Measurements from ENCODE around the gene LYL1. TPM values are rescaled to one million over a fixed set of nuclear protein-coding genes. Genes with fewer than 3 reads are reported as not detected.

The LYL1 gene
- total RNA-seq, 2 donors from 2014 or later: 3.6 to 4.5 TPM

- Histone ChIP-seq H3K9ac (ENCODE audit: low read depth in 2 of 2, low read length in 2 of 2) (no peak overlapping the region), H3K4me1 (peaks cover 23% of the 10 kb centered on the region), H3K9me3 (no peaks in the 10 kb centered on the region), H3K27me3 (no peaks in the 10 kb centered on the region), H3K36me3 (no peaks in the 10 kb centered on the region), H3K4me3 (peak overlapping the region; percentile 13), H3K27ac (peak overlapping the region; percentile 65)
- no peak for DNase-seq
- TF ChIP-seq CTCF (IDR thresholded peaks at IDR 0.05): no peak
- intact Hi-C loops (cut with DNase I): loop anchor here (10.0 kb wide), 1 partner anchor 63 kb away; no protein-coding TSS in a partner anchor
Observed at GRCh38 chr19:13097463-13098258, 5.0 kb downstream of the LYL1 start.

GRCh38 chr19:13097033-13097462 is 5.6 kb downstream of the LYL1 start:
- Histone ChIP-seq H3K27me3 (no peaks in the 10 kb centered on the region), H3K4me1 (peaks cover 17% of the 10 kb centered on the region), H3K36me3 (no peaks in the 10 kb centered on the region), H3K9me3 (no peaks in the 10 kb centered on the region), H3K4me3 (peak overlapping the region; percentile 2), H3K9ac (ENCODE audit: low read depth in 2 of 2, low read length in 2 of 2) (no peak overlapping the region), H3K27ac (peak overlapping the region; percentile 40)
- intact Hi-C loops (cut with DNase I): loop anchor here (10.0 kb wide), 1 partner anchor 62 kb away; no protein-coding TSS in a partner anchor
- TF ChIP-seq CTCF (IDR thresholded peaks at IDR 0.05): no peak
- DNase-seq: no peak

GRCh38 chr19:13095934-13096927 is 6.4 kb downstream of the LYL1 start:
- peak overlapping the region in 1 of 2 donors; percentile 26 for H3K9ac ChIP-seq (ENCODE audit: low read depth in 2 of 2, low read length in 2 of 2)
- peak overlapping the region; percentile 36 for H3K27ac ChIP-seq
- H3K4me3 ChIP-seq: no peak overlapping the region
- no peaks in the 10 kb centered on the region for H3K27me3 ChIP-seq
- H3K4me1 ChIP-seq: peaks cover 14% of the 10 kb centered on the region
- no peaks in the 10 kb centered on the region for H3K9me3 ChIP-seq
- no peak for TF ChIP-seq CTCF (IDR thresholded peaks at IDR 0.05)
- no peaks in the 10 kb centered on the region for H3K36me3 ChIP-seq
- intact Hi-C loops (cut with DNase I): loop anchor here (10.0 kb wide), 1 partner anchor 61 kb away; no protein-coding TSS in a partner anchor
- no peak for DNase-seq

GRCh38 chr19:13095393-13095784 is 7.3 kb downstream of the LYL1 start:
- intact Hi-C loops (cut with DNase I): loop anchor here (10.0 kb wide), 1 partner anchor 61 kb away; no protein-coding TSS in a partner anchor
- DNase-seq: no peak
- TF ChIP-seq CTCF (IDR thresholded peaks at IDR 0.05): no peak
- Histone ChIP-seq H3K36me3 (no peaks in the 10 kb centered on the region), H3K4me3 (no peak overlapping the region), H3K9me3 (no peaks in the 10 kb centered on the region), H3K27me3 (no peaks in the 10 kb centered on the region), H3K27ac (no peak overlapping the region), H3K4me1 (peaks cover 14% of the 10 kb centered on the region), H3K9ac (ENCODE audit: low read depth in 2 of 2, low read length in 2 of 2) (no peak overlapping the region)

GRCh38 chr19:13094771-13095392 is 7.8 kb downstream of the LYL1 start:
- no peak overlapping the region for H3K9ac ChIP-seq (ENCODE audit: low read depth in 2 of 2, low read length in 2 of 2)
- H3K4me3 ChIP-seq: no peak overlapping the region
- intact Hi-C loops (cut with DNase I): loop anchor here (10.0 kb wide), 1 partner anchor 60 kb away; no protein-coding TSS in a partner anchor
- no peak for DNase-seq
- no peaks in the 10 kb centered on the region for H3K9me3 ChIP-seq
- no peak for TF ChIP-seq CTCF (IDR thresholded peaks at IDR 0.05)
- no peak overlapping the region for H3K27ac ChIP-seq
- H3K36me3 ChIP-seq: no peaks in the 10 kb centered on the region
- peaks cover 14% of the 10 kb centered on the region for H3K4me1 ChIP-seq
- no peaks in the 10 kb centered on the region for H3K27me3 ChIP-seq
